A204.1 (cell line): ENCODE results near the gene RLIM.
"Not testable (repeated sequence)": the region's sequence is repeated elsewhere in the genome, so short reads cannot be mapped to it uniquely, and the experiment has no call there.

ENCODE experiments used
- FAIRE-seq: peaks from 2 replicates; lab custom pipeline; 2012; peaks lifted over from hg19 to GRCh38; lab: Jason Lieb, UNC

Gene RLIM

GRCh38 chrX:74614093-74614909 lies at the start of gene RLIM:
TSS of gene RLIM (minus strand) at chrX:74614624. CDS start at chrX:74595977, 18,647 bp downstream.
- peak; percentile 97 for FAIRE-seq

DNA sequence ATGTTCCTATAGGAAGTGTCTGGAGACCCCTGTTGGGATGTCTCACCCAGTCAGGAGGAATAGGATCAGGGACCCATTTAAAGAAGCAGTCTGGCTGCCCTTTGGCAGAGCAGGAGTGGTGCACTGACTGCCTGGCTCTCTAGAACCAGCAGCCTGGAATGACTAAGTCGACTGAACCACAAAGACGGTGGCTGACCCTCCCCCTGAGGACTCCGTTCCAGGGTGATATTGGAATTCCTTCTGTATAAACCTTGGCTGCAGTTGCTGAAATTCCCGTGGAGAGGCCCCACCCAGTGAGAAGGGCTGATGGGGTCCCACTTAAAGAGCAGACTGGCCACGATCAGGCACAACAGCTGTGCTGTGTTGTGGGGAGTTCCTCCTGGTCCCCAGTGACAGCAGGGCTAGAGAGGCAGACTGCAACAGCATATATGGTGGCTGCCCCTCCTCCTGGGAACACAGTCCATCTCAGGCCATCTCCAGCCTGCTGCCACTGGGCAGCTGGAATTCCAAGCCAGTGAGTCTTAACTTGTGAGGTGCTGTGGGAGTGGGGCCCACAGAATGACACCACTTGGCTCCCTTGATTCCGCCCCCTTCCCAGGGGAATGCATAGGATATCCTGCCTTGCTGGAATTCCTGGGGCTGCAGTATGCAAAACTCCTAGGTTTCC lies 41.8 kb upstream of the RLIM start:
- FAIRE-seq: no peak

DNA sequence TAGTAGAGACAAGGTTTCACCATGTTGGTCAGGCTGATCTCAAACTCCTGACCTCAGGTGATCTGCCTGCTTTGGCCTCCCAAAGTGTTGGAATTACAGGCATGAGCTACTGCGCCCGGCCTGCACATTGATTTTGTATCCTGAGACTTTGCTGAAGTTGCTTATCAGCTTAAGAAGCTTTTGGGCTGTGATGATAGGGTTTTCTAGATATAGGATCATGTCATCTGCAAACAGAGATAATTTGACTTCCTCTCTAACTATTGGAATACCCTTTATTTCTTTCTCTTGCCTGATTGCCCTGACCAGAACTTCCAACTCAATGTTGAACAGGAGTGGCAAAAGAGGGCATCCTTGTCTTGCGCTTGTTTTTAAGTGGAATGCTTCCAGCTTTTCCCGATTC lies 40.5 kb upstream of the RLIM start:
- FAIRE-seq: not testable (repeated sequence)

DNA sequence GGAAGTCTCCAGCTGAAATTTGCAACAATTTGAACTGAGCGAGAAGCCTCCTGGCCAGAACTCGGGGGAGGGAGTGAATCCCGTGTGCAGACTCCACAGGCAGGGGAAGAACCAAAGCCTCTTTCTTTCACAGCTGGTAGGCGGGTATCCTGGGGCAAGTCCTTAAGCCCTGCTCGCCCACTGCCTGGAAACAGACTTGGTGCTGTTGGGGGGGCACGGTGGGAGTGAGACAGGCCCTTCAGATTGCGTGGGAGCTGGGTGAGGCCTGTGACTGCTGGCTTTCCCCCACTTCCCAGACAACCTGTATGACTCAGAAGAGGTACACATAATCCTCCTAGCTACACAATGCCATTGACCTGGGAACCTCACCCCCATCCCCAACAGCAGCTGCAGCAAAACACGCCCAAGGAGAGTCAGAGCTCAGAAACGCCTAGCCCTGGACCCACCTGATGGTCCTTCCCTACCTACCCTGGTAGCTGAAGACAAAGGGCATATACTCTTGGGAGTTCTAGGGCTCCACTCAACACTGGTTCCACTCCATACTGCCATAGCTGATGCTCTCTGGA lies 22.4 kb upstream of the RLIM start:
- no peak for FAIRE-seq

DNA sequence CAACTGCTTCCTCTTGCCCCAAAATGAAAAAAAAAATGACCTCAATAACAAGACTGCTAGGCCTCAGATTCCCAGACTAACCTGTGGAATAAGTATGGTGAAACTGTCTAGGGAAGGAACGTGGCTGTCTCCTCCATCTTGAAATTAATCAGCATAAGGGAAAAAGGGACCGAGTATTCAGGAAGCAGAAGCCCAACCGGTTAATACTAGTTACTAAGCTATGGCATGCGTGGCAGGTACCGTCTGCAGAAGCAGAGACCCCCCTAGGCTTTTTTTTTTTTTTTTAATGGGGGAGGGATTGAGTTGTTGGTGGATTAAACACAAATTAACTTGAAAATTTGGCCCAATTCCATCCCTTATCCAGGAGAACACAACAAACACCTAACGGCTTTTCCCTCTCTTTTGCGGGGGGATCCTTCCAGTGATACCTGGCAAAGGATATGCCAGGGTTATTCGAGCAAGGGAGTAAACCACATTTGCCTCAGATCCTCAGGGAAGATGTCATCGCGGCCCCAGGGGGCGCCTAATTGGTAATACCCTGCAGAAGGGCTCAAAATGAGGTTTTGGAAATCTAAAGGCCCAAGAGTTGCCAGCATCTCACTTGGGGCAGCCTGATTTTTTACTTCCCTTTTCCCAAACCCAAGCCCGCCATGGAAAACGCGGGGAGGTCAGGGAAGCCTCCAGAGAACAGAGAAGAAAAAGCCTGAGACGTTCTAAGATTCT lies 893 bp downstream of the RLIM start:
- no peak for FAIRE-seq

DNA sequence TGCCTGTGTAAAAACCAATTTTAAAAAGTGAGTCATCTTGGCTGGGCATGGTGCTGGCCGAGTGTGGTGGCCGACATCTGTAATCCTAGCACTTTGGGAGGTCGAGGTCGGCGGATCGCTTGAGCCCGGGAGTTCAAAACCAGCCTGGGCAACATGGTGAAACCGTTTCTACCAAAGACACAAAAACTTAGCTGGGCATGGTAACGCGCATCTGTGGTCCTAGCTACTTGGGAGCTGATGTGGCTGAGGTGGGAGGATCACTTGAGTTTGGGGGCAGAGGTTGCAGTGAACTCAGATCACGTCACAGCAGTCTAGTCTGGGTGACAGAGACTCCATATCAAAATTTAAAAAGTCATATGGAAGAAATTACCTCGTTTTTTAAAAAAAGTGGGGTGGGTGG lies 7.6 kb downstream of the RLIM start:
- no peak for FAIRE-seq

GRCh38 chrX:74606342-74606741 lies 8.1 kb downstream of the RLIM start:
- FAIRE-seq: no peak

DNA sequence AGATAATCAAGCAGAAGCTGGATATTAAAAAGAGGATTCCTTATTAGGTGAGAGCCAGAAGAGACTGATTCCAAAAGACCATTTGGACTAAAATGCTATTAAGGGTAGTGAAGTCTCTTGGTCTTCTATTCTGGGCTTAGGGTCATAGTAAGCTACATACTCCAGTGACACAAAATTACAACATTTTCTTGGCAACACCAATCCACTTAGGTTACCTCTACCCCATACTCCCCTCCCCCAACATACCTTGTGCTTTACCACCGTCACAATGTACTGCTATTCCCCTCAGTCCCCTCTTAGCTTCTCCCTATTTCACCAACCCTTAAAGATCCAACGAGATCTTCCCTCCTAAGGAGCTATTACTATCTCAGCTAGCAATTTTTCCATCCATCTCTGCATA lies 11.4 kb downstream of the RLIM start:
- FAIRE-seq: no peak

- no peak for FAIRE-seq
These were observed 12.3 kb downstream of the RLIM start for GRCh38 chrX:74602142-74602541.

DNA sequence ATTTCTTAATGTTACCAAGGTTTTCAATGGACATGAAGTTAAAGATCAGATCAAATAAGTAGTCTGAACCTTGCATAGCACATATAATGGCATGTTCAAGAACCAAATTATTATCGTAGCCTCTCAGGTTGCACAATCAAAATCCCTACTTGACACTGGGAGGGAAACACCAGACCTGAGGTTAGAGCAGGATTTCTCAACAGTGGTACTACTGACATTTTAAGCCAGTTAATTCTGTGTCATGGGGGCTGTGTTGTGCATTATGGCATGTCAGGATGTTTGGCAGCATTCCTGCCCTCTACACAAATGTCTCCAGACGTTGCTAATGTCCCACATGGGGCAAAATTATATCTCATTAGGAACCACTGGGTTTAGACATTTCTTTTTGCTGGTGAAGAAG lies 20.8 kb downstream of the RLIM start:
- no peak for FAIRE-seq

- FAIRE-seq: no peak
These were observed 28.7 kb downstream of the RLIM start for GRCh38 chrX:74585766-74586165.

GRCh38 chrX:74579597-74580198 lies 34.7 kb downstream of the RLIM start:
- FAIRE-seq: no peak

DNA sequence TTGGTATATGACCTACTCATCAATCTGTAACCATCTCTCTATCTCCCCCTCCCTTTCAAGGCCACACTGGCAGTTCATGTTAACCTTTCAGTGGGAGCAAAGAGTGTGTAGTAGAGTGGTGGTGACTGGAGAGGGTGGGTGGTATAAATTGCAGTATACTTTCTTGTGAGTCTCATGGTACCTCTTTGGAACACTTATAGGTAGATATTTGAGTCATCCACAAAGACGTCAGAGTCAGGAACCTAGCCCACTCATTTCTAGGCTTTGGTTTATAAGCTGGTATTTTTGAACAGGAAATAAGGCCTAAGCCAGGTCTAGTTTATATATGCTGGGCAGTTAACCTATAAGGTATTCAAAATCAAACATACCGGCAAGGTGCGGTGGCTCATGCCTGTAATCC lies 36.3 kb downstream of the RLIM start:
- FAIRE-seq: no peak

- no peak for FAIRE-seq
These were observed 57.0 kb downstream of the RLIM start for GRCh38 chrX:74557378-74557777.

- no peak for FAIRE-seq
These were observed 62.5 kb downstream of the RLIM start for GRCh38 chrX:74551934-74552333.

- peak; percentile 19 for FAIRE-seq
These were observed 64.1 kb downstream of the RLIM start for GRCh38 chrX:74550295-74550802.

DNA sequence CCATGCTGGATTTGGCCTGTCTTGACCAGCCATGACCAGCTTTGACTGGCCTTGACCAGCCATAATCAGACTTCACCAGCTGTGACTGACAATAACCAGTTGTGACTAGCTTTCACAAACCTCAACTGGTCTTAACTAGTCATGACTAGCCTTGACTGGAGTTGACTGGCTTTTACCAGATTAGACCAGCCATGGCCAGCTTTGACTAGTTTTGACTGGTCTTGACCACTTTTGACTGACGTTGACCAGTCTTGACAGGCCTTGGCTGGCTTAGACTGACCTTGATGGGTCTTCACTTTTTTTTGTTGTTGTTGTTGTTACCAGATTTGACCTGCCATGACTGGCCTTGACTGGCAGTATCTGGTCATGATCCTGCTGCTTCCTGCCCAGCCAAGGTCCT lies 67.4 kb downstream of the RLIM start:
- FAIRE-seq: no peak

- FAIRE-seq: no peak
These were observed 68.4 kb downstream of the RLIM start for GRCh38 chrX:74545880-74546523.

- no peak for FAIRE-seq
These were observed 73.7 kb downstream of the RLIM start for GRCh38 chrX:74540635-74541249.

- FAIRE-seq: no peak
These were observed 77.5 kb downstream of the RLIM start for GRCh38 chrX:74536832-74537371.
